Muscle of leg (tissue), 11 donors: ENCODE results near the gene COPS3. TPM values are rescaled to one million over a fixed set of nuclear protein-coding genes. Genes with fewer than 3 reads are reported as not detected.

Experiments
- DNase-seq: peaks from one replicate; pipeline ENCODE4 v3.0.0; 2013
- H3K27ac ChIP-seq: one replicate; pipeline ENCODE4 v1.5.1; 2013; ENCODE audit warnings: mild to moderate bottlenecking, low read length, control low read depth
- H3K27me3 ChIP-seq: one replicate; pipeline ENCODE4 v1.6.1; 2013; ENCODE audit warnings: low read length; ENCODE audit not compliant: control insufficient read depth, insufficient read depth
- H3K36me3 ChIP-seq: one replicate; pipeline ENCODE4 v1.6.1; 2013; ENCODE audit warnings: low read length; ENCODE audit not compliant: control insufficient read depth, insufficient read depth
- H3K4me1 ChIP-seq: one replicate; pipeline ENCODE4 v1.6.1; 2013; ENCODE audit warnings: low read length; ENCODE audit not compliant: control insufficient read depth, insufficient read depth
- H3K4me3 ChIP-seq: one replicate; pipeline ENCODE4 v1.5.1; 2013; ENCODE audit warnings: low read length, control low read depth
- H3K9me3 ChIP-seq: replicated peaks from 2 replicates; pipeline ENCODE4 v1.6.1; 2013; ENCODE audit warnings: low read depth, low read length; ENCODE audit not compliant: control insufficient read depth
- WGBS: methylation state at CpG from one replicate; pipeline ENCODE4 v1.1.5; 2013; ENCODE audit warnings: missing lambda C conversion rate; ENCODE audit not compliant: insufficient coverage; 5-methylcytosine and 5-hydroxymethylcytosine counted together
- polyA plus RNA-seq, 8 donors: library from polyadenylated mRNA; unstranded; fragments of 120-200 nt; gene quantifications; one replicate each; pipeline versions ENCODE4 v1.2.1 to v1.2.3, GENCODE V29; 2013; ENCODE audit warnings: inconsistent platforms in 1 of 8, low replicate concordance in 1 of 8; ENCODE audit not compliant: insufficient read length in 8 of 8, insufficient read depth in 1 of 8
- total RNA-seq: library from RNA; stranded (reverse); fragments of 120-200 nt; gene quantifications from one replicate; pipeline ENCODE4 v1.2.4, GENCODE V29; 2013

The COPS3 gene
- total and polyA plus RNA-seq, 9 donors = 63.0 to 80.7 (median 70.9) TPM

DNA sequence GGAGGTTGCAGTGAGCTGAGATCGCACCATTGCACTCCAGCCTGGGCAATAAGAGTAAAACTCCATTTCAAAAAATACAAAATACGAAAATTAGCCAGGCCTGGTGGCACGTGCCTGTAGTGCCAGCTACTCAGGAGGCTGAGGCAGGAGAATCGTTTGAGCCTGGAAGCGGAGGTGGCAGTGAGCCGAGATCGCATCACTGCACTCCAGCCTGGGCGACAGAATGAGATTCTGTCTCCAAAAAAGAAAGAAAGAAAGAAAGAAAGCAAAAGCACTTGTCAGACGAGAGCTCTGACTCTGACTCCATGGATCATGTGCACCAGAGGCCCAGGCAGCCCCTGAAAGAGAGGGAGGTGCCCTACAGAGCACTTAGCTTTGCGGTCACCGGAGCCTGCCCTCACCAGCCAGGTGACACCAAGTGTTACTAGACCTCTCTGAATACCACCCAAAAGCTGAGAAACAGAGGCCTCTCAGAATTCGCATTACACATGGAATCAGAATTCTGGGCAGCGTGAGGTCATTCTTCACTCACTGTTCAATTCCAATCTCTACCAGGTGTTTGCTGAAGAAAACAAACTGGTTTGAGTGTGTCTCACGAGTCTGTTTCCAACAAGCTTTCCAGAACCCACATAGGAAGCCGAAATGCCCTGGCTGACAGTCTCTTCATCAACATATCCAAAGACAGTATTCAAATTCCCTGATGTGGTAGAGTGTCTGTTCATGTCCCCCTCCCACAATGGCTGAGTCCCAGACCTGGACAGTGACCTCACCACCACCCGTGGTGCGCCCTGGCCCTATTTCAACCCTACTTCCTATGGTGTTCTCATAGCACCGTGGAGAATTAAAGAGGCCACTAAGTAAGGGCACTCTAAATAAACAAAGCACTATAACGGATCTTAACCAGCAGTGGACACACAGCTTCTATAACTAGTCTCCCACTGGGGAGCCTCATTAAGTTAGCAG, 45.6 kb downstream of the COPS3 start:
- Histone ChIP-seq H3K9me3 (no peaks in the 10 kb centered on the region), H3K4me1 (peaks cover 39% of the 10 kb centered on the region), H3K27me3 (no peaks in the 10 kb centered on the region), H3K36me3 (peaks cover 25% of the 10 kb centered on the region), H3K4me3 (peak overlapping the region; percentile 96), H3K27ac (peak overlapping the region; percentile 87)
- 54% methylated on average over 9 of the region's 19 CpGs for WGBS
- peak; percentile 35 for DNase-seq

DNA sequence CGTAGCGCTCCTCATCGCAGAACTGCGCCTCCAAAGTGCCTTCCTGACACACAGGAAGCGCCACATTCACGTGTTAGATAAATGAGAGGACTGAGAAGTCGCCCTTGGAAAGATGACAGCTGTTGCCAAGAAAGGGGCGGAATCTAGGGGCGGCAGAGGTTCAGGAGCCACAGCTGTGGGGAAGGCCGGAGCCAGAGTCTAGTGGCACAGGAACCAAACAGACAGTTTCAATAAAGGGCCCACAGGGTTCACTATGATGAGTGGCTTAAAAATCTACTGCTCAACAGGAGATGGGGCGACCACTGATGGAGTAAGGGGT, 48.8 kb downstream of the COPS3 start:
- no peaks in the 10 kb centered on the region for H3K9me3 ChIP-seq
- 78% methylated on average over 10 of the region's 11 CpGs for WGBS
- H3K36me3 ChIP-seq = peaks cover 57% of the 10 kb centered on the region
- DNase-seq = no peak
- H3K27ac ChIP-seq = peak overlapping the region; percentile 74
- peaks cover 32% of the 10 kb centered on the region for H3K4me1 ChIP-seq
- no peak overlapping the region for H3K4me3 ChIP-seq
- H3K27me3 ChIP-seq = no peaks in the 10 kb centered on the region

DNA sequence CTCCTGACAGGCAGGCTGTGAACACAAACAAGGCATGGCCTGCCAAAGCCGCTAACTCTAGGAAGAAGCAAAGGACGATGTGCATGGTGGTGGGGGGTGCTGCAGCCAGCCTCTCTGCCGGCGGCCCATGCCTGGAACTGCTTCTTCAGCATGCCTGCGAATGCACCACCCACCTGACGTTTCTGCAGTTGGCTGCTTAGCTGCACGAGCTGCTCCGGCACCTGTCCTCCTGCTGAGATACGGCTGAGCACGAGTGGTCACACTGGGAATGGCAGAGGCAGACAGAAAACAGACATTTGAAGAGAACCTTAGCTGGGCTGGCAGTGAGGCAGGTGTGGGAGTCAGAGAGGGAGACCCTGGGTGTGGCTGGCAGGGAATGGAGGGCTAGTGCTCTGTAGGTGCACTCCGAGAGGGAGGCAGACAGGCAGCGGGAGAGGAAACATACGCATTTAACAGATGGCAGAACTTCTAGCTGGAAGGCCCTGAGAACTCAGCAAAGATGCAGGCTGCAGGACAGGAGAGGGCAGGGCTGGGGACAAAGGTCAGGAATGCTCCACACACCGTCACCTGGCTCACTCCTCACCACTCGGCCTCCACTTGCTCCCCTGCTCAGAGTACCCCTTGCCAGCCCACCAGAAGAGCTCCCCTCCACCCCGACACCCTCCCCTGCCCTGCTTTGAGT, 49.3 kb downstream of the COPS3 start:
- Histone ChIP-seq H3K4me3 (no peak overlapping the region), H3K9me3 (no peaks in the 10 kb centered on the region), H3K4me1 (peaks cover 32% of the 10 kb centered on the region), H3K27ac (peak overlapping the region; percentile 74), H3K36me3 (peaks cover 62% of the 10 kb centered on the region), H3K27me3 (no peaks in the 10 kb centered on the region)
- WGBS = 73% methylated on average over 12 of the region's 16 CpGs
- DNase-seq = no peak

DNA sequence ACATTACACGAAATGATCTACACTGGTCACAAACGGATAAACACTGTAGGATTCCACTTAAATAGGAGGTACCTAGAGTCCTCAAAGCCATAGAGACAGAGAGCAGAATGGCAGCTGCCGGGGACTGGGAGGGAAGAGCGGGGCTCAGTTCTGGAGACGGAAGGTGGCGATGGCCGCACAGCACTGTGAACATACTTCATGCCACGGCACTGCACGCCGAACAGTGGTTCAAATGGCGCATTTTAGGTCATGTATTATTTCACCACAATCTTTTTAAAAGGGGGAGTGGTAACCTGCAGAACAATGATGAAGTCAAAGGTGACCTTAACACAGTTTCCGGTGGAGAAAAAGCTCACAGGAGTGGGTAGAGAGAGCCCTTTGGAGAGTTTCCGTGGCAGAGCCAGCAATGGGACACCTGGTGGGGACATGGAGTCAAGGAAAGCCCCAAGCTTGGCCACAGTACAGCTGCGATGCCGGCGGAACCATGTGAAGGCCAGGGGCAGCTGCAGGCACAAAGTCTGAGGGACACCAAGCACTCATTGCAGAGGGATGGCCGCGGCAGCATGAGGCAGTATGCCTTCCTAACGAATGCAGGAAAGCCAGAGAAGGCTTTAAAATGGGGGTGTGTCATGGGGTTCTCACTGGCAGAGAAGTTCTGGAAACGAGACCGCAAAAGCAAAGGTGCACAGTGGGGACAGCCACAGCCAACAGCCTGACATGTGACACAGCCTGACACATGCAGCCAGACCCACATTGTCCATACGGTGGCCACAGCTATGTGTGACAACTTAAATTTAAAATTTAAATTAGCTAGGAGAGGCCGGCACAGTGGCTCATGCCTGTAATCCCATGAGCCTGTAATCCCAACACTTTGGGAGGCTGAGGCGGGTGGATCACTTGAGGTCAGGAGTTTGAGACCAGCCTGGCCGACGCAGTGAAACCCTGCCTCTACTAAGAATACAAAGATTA, 51.3 kb downstream of the COPS3 start:
- DNase-seq = no peak
- 83% methylated on average over 15 of the region's 26 CpGs for WGBS
- H3K27ac ChIP-seq = no peak overlapping the region
- peaks cover 82% of the 10 kb centered on the region for H3K36me3 ChIP-seq
- no peaks in the 10 kb centered on the region for H3K27me3 ChIP-seq
- no peaks in the 10 kb centered on the region for H3K9me3 ChIP-seq
- H3K4me1 ChIP-seq = peaks cover 20% of the 10 kb centered on the region
- H3K4me3 ChIP-seq = no peak overlapping the region

DNA sequence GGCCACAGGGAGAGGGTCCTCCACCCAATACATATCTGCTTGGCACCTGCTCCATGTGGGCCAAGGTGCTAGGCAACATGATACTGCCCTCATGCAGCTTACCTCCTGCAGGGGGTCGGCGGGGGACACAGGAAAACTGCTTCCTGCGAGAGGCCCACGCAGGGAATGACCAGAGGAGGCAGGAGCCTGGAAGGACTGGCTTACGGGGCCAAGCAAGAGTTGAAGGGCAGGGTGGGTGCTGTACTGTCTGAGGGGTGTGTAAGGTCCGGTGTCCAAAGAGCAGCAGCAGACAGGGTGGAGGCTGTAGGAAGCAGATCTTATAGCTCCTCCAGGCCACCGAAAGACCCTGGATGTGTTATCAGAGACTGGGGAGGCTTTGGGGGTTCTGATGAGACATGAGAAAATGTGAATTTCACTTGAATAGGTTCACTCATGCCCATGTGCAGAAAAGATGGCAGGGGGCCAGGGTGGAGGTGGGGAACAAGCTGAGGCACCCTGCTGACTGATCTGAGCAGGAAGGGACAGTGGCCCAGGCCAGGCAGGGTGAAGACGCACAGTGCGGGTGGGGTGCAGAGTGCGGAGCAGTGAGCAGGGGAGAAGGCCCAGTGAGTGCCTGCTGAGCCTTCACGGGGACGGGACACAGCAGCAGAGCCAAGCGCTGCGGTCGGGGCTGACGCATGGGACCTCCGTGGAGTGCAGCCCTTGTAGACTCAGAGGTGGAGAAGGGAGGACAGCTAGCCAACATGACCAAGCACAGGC, 52.3 kb downstream of the COPS3 start:
- H3K4me3 ChIP-seq = no peak overlapping the region
- H3K27ac ChIP-seq = no peak overlapping the region
- no peaks in the 10 kb centered on the region for H3K9me3 ChIP-seq
- DNase-seq = no peak
- H3K27me3 ChIP-seq = no peaks in the 10 kb centered on the region
- peaks cover 92% of the 10 kb centered on the region for H3K36me3 ChIP-seq
- 91% methylated on average over 17 of the region's 17 CpGs for WGBS
- peaks cover 15% of the 10 kb centered on the region for H3K4me1 ChIP-seq

DNA sequence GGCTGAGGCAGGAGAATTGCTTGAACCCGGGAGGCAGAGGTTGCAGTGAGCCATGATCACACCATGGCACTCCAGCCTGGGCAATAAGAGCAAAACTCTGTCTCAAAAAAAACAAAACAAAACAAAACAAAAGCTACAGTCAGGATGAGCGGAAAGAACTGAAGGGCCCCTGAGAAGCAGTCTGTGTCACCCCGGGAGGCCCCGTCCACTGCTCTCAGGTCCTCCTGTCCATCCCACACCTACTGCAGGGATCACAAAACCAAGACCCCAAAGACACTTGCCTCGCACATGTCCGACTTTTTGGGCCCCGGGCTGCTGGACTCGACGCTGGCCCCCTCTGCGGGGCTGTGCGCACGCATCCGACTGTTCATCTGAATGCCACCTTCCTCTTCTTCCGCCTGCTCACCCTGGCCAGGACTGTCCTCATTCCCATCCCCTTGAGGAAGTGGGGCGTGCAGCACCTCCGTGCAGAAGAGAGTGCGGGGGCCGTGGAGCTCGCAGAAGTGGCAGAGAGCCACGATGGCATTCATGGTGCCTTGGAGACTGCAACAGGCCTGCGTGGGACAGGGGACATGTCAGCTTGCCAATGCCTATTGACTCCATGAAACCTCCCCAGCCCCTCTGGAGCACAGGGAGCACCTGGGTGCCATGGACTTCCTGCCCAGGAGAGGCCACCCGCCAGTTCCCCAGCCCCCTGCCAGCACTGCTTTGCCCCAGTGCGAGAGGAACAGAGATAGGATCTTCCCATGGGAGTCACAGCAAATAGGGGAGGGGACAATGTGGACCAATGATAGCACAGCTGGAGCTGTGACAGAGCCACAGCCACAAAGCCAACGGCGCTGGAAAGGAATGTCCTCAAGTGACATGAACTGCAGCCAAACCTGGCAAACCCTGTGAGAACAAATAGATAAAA, 53.2 kb downstream of the COPS3 start:
- DNase-seq = no peak
- H3K9me3 ChIP-seq = no peaks in the 10 kb centered on the region
- peaks cover 97% of the 10 kb centered on the region for H3K36me3 ChIP-seq
- no peak overlapping the region for H3K27ac ChIP-seq
- peaks cover 13% of the 10 kb centered on the region for H3K4me1 ChIP-seq
- WGBS = 89% methylated on average over 23 of the region's 25 CpGs
- H3K27me3 ChIP-seq = no peaks in the 10 kb centered on the region
- H3K4me3 ChIP-seq = no peak overlapping the region

DNA sequence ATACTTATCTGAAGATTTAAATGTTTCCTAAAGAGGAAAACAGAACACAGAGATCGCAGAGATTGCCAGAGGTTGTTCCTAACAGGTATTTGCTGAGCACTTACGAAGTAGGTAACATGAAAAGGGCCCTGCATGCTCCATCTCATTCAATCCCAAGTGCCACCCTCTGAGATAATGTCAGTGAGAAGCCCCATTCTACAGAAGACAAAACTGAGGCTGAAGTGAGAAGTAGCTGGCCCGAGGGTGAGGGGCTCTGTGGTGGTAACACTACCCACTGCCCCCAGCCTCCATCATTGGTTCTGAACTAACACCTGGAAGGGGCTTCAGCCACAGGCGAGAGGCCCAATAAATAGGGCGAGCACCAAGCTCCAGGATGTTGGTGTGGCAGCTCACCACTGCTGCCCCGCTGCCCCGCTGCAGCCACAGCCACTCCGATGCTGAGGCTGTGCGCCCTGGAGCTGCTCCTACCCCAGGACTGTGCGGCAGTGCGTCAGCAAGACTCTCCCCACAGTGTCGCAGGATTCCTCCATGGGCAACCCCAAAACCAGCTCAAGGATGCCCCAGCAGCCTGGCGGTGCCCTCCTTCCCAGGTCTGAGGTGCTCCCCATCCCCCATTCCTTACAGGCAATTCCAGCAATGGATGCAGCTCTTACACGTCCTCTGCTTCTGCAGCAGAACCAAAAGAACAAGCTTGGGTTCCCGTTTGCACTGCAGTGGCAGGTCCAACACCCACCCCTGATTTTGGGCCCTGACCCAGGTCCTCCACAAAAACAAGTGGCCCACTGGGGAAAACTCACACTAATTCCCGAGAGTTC, 54.4 kb downstream of the COPS3 start:
- Histone ChIP-seq H3K27ac (no peak overlapping the region), H3K4me3 (no peak overlapping the region), H3K36me3 (peaks cover 96% of the 10 kb centered on the region), H3K4me1 (peaks cover 2% of the 10 kb centered on the region), H3K27me3 (no peaks in the 10 kb centered on the region), H3K9me3 (no peaks in the 10 kb centered on the region)
- 93% methylated on average over 13 of the region's 16 CpGs for WGBS
- no peak for DNase-seq

DNA sequence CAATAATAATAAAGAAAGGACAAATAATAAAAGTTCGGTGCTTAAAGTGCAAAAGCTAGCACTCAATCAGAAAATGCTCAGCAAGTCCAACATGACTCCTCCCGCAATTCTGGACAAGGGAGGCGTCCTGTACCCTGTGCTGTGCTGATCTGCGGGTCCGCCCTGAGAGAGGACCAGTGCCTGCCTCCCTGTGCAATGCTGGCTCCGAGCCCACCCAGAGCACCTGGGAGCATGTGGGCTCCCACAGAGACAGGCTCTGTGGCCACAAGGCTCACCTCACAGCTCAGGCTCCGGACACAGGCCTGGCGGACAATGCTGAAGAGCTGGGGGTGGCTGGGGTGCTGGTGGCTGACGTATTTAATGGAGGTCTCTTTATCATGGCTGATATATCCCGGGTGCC, 55.1 kb downstream of the COPS3 start:
- no peak overlapping the region for H3K27ac ChIP-seq
- no peak for DNase-seq
- WGBS = 97% methylated on average over 9 of the region's 10 CpGs

More for the DNA sequence above, 55.1 kb downstream of the COPS3 start:
- Histone ChIP-seq H3K4me3 (no peak overlapping the region), H3K27me3 (no peaks in the 10 kb centered on the region), H3K36me3 (peaks cover 96% of the 10 kb centered on the region), H3K4me1 (no peaks in the 10 kb centered on the region), H3K9me3 (no peaks in the 10 kb centered on the region)
